ENCODE measurements around the gene PKDREJ.

- TF ChIP-seq POLR2A (IDR thresholded peaks at IDR 0.05) = no peak
- TF ChIP-seq, protein P1, sequence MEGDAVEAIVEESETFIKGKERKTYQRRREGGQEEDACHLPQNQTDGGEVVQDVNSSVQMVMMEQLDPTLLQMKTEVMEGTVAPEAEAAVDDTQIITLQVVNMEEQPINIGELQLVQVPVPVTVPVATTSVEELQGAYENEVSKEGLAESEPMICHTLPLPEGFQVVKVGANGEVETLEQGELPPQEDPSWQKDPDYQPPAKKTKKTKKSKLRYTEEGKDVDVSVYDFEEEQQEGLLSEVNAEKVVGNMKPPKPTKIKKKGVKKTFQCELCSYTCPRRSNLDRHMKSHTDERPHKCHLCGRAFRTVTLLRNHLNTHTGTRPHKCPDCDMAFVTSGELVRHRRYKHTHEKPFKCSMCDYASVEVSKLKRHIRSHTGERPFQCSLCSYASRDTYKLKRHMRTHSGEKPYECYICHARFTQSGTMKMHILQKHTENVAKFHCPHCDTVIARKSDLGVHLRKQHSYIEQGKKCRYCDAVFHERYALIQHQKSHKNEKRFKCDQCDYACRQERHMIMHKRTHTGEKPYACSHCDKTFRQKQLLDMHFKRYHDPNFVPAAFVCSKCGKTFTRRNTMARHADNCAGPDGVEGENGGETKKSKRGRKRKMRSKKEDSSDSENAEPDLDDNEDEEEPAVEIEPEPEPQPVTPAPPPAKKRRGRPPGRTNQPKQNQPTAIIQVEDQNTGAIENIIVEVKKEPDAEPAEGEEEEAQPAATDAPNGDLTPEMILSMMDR (IDR thresholded peaks at IDR 0.05) = no peak
Observed at GRCh38 chr22:46250783-46251125, 12.4 kb downstream of the PKDREJ start.
